Activated CD4-positive, CD25-positive, alpha-beta regulatory T cell treated with anti-CD3 and anti-CD28 coated beads, Interleukin-2, amount 50 U/mL, for 24 hours (primary cell): ENCODE data around the gene RNF34.
A peak's percentile ranks its signal among the peaks of the same experiment; 100 is the strongest.

Experiments
- ATAC-seq, 2 donors: fragments of 150-1000 bp; cut with Tn5 transposase; one replicate each; pipeline ENCODE4 v1.10.0; 2021; ENCODE audit warnings: mild to moderate bottlenecking in 1 of 2, moderate library complexity in 1 of 2

Gene RNF34

GRCh38 chr12:121391619-121392324, 8.1 kb upstream of the RNF34 start:
- ATAC-seq = peak; percentile 85 to 86

DNA sequence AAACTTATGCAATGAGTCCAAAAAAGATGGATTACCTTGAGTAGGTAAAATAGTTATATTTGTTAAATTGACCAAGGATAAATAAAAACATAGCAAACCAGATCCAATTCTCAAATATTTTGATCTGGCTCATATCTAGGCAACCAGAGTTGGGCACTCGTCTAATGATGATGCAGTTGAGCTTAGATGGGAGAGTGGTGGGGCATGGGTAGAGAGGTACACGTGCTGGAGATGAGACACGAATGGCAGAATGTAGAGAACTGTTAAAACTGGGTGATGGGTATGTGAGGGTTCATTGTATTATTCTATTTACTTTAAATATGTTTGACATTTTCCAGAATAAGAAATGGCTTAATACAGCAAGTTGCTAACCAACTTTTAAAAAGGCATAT, 7.6 kb upstream of the RNF34 start:
- ATAC-seq = peak; percentile 25 to 39

GRCh38 chr12:121397521-121397920, 2.4 kb upstream of the RNF34 start:
- ATAC-seq = no peak

GRCh38 chr12:121398355-121398754, 1.6 kb upstream of the RNF34 start:
- no peak for ATAC-seq

DNA sequence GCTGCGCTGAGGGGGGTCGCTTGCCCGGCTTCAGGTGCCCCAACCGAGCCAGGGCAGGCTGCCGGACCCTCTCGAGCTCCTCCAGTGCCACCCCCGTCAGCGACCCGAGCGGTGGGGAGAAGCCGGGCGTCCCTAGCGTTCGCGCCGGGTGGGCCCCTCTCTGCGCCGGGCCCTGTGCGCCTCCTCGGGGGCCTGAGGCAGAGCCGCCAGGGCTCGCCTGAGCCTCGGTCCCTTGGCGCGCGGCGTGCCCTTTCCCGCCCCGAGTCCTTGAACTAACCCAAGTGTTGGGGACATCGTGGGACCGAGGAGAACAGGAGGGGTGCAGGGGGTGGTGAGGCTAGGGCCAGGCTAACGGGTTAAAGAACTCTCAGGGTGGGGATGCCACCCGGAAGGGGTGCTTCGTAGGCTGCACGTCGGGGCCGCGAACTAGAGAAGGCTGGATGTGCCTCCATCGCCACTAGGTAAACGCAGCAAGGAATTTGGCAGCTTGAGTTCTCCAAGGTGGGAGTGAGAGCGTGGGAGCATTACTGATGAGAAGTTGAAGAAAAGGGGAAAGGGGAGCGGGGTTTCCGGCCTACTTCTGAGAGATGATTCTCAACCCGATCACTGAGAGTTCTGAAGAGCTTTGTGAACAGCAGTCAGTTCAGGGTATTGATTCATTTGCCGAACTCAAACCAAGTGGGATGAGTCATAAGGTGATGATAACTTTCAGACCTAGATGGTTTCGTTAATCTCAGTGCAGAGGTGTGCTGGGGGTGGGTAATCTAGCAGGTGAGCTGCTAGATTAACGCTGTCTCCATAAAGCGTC, 618 bp downstream of the RNF34 start:
- ATAC-seq = peak; percentile 78 to 79

DNA sequence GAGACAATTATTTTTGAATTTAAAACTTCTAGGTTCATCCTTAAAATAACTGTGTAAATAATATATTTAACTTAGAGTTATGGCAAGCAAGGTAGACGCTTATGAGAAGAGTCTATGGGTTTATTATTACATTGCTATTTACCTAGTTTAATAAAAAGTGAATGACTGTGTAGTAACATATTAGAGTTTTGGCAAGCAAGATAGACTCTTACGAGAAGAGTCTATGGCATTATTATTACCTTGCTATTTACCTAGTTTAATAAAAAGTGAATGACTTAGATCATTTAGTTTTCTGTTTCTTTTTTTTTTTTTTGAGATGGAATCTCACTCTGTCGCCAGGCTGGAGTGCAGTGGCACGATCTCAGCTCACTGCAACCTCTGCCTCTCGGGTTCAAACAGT, 3.8 kb downstream of the RNF34 start:
- no peak for ATAC-seq

GRCh38 chr12:121404734-121405133, 4.8 kb downstream of the RNF34 start:
- ATAC-seq = no peak

DNA sequence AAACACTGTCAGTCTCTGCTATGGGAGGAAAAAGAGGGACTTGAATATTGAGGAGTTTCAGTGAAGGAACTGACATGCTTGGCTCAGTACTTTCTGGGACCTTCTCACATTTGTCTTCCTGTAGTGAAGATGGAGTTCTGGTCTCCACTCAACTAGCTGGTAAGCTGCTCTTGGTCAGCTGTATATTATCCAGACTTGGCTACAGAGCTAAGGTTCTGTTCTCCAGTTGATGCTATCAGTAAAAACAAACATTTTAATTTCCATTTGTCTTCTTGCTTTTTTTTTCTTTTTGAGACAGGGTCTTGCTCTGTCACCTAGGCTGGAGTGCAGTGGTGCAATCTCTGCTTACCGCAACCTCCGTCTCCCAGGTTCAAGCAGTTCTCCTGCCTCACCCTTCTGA, 5.3 kb downstream of the RNF34 start:
- no peak for ATAC-seq

DNA sequence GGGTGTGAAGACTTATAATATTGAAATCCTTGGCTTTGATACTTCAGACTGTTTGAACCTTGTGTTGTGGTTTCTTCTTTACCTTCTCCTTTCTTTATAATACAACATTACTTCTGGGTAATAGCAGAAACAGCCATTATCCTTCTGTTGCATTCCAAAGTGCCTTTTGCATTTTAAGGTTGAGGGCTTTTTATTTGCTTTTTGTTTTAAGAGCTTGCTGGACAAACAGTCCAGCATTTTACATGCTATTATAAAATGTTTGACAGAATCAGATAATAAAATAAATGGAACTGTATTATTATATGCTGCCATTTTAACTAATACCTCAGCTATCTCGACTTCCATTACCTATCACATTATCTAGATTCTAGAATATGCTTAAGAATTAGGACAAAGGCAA, 14.0 kb downstream of the RNF34 start:
- ATAC-seq = no peak

DNA sequence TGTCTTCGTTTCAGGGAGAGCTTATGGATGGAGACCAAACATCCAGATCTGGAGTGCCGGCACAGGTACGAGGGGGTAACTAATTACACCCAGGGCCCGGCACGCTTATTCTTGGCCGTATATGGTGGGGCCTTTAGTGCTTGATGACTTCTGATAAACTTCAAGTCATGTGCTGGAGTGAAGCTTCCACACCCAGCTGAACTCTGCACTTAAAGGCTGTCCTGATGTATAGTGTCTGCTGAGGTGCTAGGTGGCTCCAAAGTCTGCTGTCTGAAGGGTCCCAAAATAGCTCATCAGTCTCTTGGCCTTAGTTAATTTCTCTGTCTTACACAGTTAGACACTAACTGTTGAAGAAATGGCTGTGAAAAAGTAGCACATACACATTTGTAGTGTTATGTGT, 17.9 kb downstream of the RNF34 start:
- ATAC-seq = no peak

- ATAC-seq = no peak
Measured at GRCh38 chr12:121420109-121420508, 20.2 kb downstream of the RNF34 start.

GRCh38 chr12:121423253-121423652, 23.3 kb downstream of the RNF34 start:
- no peak for ATAC-seq

GRCh38 chr12:121423682-121424623, 24.0 kb downstream of the RNF34 start:
- no peak for ATAC-seq

DNA sequence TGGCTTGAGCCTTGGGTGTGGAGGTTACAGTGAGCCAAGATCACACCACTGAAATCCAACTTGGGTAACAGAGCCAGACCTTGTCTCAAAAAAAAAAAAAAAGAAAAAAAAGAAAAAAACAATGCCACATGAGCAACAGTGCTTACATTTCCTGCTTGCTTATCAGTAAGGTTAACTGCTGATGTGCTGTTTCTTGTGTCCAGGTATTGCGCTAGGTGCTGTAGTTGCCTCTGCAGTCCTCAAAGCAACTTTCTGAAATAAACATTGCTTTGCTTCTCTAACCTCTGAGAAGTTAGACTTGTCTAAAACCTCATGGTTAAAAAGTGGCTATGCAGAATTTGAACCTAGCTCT, 24.7 kb downstream of the RNF34 start:
- no peak for ATAC-seq

DNA sequence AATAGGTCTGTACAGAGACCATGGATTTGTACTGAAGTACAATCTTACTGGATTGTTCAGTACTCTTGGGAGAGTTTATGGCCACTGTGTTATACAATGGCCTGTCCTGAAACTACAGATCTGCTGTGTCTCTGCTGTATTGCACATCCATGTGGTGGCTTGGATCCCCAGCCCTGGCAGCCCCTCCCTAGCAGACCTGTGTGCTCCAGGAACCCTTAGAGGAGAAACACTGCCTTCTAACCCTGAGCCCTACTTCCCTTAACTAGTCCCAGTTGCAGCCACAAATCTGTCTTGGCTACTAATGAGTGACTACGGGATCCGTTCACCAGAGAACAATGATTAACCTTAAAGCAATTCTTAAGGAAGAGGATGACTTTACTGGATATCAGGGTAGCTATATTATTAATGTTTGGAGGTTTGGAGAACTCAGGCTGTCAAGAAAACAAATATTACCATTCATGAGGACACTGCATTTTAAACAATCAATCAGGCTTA, 27.7 kb downstream of the RNF34 start:
- ATAC-seq = no peak

- ATAC-seq = no peak
Measured at GRCh38 chr12:121428883-121429282, 29.0 kb downstream of the RNF34 start.

DNA sequence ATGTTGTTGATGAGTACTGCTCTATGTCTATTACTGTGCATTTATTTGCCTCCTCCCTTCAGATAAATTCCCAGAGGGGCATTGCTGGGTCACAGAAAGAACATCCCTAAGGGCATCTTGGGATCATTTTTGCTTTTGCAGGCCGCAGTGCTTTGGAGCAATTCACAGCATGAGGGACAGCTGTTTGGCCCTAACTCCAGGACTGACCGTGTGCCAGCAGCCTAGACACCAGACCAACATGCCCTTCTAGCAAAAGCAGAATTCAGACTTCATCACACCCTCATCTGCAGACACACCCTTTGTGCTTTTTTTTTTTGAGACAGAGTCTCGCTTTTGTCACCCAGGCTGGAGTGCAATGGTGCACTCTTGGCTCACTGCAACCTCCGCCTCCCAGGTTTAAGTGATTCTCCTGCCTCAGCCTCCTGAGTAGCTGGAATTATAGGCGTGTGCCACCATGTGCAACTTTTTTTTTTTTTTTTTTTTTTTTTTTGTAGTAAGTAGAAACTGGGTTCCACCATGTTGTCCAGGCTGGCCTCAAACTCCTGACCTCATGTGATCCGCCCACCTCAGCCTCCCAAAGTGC, 31.0 kb downstream of the RNF34 start:
- no peak for ATAC-seq

DNA sequence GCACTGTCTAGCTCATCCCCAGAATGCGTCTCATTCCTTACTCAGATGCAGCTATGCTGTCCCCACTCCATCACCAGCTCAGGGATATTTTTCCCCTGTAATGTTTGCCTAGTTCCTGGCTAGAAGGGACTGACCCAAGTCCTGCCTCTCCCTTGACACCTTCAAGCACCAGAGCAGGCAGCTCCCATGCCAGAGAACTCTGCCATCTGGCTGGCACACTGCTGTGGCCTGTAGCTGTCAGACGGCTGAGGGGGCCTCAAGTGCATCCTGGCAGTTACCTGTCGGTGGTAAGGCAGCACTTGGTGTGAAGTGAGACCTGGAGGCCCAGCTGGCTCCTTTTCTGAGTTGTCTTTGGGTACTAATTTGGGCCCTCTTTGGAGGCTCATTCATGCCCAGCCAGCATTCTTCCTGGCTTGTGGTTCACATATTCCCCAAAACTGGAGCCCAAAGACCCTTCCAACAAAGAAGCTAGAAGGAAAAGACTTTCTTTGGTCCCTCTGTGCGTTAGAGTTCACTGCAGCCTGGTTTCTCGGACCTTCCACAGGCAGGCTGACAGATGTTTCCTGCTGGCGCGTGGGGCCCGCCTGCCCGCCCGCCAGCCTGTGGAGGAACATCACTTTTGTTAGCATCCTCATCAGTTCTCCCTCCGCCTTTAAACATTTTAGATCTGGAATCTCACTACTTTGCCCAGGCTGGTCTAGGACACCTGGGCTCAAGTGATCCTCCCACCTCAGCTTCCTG, 33.0 kb downstream of the RNF34 start:
- ATAC-seq = no peak

- ATAC-seq = no peak
Measured at GRCh38 chr12:121436706-121437105, 36.8 kb downstream of the RNF34 start.

GRCh38 chr12:121438905-121439304, 39.0 kb downstream of the RNF34 start:
- ATAC-seq = no peak

GRCh38 chr12:121439715-121440114, 39.8 kb downstream of the RNF34 start:
- ATAC-seq = no peak

DNA sequence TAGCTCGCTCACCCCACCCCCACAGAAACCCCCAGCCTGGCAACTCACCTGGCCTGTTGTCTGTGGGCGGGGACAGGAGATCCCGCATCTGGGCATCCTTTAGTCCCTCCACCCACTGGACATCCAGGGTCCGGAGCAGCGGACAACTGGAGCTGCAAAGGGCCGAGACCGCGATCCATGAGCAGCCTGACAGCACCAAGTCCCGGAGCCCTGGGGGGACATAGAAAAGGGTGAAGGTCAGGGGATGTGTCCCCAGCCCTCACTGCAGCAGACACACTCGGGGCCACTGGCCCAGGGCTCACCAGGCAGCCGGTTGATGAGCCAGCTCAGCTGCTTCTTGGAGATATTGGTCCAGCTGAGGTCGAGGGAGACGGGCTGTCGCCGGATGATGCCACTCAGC, 40.9 kb downstream of the RNF34 start:
- no peak for ATAC-seq
